Umbilical cord (tissue), 2 donors: ENCODE results near the gene CHMP1B. TPM values are rescaled to one million over a fixed set of nuclear protein-coding genes. Genes with fewer than 3 reads are reported as not detected.
"Not testable (repeated sequence)": the region's sequence is repeated elsewhere in the genome, so short reads cannot be mapped to it uniquely, and the experiment has no call there.

Source experiments
- DNase-seq: peaks from one replicate; pipeline ENCODE4 v3.0.0-alpha.2; 2015; ENCODE audit warnings: low spot score
- total RNA-seq: library from RNA; depleted of rRNA; stranded (reverse); fragments of >200 nt; gene quantifications from one replicate; pipeline ENCODE4 v1.2.3, GENCODE V29; 2014; ENCODE audit warnings: low replicate concordance; ENCODE audit not compliant: insufficient read depth

The CHMP1B gene
- total RNA-seq, 1 donor from 2014 or later = 46.7 TPM

DNA sequence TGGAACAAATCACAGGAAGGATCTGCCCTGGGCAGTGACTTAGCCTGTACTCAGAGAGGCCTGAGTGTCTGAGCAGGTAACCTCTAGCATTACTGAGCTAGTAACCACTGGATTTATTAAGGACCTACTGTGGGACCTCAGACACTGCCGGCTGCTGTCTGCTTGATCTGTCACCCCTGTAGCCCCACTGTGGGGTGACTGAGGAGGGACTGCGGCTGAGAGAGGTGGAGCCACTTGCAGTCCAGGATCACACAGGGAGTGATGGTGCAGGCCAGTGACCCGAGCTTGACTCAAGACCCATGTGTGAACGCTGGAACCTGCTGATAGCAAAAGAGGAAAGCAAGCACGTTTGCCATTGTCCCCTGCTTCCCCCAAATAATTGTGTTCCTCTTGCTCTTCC lies 15.6 kb downstream of the CHMP1B start:
- no peak for DNase-seq

DNA sequence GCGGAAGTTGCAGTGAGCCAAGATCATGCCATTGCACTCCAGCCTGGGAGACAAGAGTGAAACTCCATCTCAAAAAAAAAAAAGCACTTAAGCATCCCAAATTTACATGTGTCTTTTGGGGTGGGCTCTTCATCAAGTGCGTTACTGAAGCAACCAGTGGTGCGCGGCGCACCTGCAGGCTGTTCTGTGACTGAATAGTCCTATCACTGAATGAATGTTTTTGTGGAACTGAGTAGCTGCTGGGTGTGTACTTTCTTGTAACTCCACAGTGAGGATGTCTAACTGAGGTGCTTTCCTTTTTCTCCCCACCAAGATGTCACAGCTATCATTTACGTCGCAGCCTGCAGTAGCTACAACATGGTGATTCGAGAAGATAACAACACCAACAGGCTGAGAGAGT lies 17.0 kb downstream of the CHMP1B start:
- DNase-seq = no peak

DNA sequence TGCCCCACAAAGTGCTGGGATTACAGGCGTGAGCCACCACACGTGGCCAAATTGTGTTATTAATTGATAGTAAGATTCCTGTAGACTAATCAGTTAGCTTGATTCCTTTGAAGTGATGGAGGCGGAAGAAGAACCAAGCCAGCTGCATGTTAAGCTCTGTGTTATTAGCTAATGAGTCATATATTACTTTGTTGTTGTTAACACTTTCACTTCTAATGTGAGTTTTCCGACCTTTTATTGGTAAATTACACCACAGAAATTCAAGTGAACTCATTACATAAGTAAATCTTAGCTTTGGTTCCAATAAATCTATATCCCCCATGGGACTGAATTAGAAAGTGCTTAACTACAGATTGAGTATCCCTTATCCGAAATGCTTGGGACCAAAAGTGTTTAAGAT lies 20.3 kb downstream of the CHMP1B start:
- DNase-seq = no peak

DNA sequence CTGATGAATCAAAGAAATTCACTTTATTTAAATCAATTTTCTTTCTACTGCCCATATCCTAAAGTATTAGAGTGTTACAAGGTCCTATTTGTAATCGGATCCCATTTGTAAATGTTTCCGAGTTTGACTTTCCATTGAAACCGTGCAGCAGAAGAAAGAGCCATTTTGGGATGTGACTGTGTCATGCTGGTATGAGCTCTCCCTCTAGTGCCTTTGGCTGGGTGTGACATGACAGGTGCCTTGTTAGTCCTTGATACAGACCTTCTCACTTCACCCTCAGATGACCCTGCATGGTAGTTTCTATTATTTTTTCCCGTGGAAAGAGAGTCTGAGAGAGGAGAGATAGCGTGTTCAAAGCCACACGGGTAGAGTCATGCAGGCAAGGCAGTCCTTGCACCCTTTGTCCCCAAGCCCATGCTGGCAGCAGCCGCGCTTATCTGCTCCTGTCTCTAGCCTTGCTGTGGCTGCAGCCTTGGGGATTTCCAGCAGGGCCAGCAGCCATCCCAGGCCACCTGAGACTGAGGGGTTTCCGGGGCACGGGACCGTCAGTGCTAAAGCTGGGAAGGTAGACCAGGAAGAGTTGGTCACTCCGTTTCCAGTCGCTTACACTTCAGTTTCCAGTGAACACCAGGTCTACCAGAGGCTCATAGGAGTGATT lies 21.4 kb downstream of the CHMP1B start:
- DNase-seq = no peak

DNA sequence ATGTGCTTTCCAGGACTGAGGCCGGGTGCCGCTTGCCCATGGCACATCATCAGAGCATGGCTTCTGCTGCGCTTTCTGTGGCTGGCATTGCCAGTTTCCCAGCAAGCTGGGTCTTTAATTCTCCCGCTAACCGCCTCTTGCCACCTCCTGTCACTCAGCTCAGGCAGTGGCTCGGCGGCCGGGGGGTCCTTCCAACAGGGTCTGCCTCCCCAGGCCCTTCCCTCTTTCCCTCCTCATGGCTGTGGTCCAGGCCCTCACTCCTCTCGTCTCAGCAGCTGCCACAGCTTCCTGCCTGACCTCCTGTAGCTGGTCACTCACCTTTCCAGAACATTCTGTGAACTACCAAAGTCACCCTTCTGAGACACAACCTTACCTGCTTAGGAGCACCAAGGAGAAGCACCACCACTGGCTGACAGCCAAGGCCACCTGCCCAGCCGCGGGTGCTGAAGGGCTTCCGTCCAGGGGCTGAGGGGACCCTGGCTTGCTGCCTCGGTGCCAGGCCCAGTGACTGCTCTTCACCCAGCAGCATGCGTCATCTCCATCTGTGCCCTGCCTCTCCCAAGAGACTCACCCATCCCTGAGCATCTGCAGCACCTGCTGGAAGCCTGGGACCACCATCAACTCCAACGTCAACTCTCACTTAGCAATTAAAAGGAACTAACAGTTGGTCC lies 22.6 kb downstream of the CHMP1B start:
- no peak for DNase-seq

- no peak for DNase-seq
Observed at GRCh38 chr18:11874676-11875075, 23.5 kb downstream of the CHMP1B start.

DNA sequence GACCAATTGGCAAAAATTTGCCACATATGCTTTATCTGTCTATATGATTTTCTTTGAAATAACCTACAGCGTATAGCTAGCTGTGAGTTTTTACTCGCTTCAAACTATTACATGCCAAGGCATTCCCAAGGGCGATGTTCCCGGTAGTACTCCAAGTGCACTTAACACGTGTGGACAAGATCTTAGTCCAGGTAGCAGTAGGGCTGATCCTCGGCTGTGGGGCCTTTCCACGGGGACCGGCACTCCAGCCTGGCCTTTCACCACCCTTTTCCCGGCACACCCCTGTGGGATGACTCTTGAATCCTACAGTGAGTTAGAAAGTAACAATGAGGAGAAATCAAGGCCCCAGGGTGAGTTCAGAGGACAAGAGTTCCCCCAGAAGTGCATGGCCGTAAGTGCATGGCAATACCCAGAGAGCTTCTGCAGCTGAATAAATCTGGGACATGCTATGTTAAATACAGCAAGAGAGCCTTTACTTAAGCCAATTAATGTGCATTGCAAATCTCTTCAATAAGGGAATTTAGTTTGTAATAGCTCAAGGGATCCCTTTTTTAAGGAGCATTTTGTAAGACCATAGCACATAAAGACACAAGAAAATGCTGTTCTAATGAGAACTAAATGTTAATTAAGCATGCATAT lies 26.4 kb downstream of the CHMP1B start:
- no peak for DNase-seq

DNA sequence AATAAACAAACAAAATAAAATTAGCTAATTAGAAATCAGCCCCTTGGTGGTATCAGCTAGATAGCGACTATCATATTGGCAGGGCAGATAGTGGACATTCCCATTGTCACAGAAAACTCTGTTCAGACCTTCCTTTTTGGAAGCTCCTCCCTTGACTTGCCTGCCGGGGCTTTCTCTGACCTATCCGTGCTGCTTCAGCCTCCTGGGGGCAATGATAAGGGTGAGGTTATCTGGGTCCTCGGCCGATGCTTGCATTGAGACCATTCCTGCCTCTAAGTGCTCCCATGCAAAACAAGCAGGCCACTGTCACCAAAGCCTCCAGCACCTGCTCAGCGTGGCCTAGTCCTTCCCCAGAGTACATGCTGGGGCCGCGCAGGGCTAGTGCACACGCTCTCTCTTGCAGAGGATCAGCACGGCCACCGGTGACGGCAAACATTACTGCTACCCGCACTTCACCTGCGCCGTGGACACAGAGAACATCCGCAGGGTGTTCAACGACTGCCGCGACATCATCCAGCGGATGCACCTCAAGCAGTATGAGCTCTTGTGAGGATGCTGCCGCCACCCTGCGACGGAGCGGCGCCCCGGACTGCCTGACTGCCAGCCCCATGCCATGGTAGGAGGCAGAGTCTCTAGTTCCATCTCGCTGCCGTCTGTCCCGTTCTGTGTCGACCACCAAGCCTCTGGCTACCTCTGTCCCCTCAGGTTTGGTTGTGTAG lies 29.5 kb downstream of the CHMP1B start:
- DNase-seq = no peak

DNA sequence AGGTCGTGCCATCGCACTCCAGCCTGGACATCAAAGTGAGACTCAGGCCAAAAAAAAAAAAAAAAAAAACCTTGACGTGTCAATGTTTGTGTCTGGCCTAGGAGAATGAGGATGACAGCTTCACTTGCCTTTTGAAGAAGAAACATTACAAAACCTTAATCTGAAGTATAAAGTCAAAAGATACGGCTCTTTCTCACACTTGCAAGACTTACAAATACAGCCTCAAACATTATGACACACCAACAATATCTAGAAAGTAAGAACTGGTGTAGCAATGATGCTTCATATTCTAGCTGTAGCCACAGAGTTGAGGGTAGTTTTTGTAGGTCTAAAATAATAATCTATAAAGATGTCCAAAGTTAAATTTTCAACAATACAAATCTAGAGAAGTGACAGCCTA lies 31.4 kb downstream of the CHMP1B start:
- no peak for DNase-seq

GRCh38 chr18:11883153-11883552 lies 31.9 kb downstream of the CHMP1B start:
- peak; percentile 2 for DNase-seq

DNA sequence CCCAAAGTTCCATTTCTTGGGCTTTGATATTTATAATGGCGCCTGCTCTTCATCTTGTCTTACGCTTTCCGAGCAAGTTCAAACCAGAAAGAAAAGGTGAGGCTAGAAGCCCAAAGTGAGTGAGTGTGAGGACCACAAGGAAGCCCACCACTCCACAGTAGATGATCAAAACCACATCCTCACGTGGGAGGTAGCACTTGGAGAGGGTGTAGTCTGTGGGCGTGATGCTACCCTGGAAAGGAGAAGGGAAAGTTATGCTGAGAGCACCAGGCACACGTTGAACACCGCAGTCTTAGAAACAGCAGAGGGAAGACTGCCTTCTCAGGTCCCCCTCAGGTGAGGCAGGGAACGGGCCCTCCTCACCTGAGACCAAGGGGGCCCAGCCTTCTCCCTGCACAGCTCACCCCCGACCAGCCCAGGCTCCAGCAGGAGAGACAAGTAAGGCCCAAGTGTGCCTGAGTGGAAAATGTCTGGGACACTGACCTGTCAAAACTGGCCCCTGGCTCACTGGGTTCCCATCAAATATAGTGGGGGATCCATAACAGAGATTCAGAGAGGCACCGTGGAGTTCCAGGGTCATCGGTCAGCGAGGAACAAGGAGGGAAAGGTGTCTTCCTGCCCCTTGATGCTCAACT lies 33.3 kb downstream of the CHMP1B start:
- no peak for DNase-seq

DNA sequence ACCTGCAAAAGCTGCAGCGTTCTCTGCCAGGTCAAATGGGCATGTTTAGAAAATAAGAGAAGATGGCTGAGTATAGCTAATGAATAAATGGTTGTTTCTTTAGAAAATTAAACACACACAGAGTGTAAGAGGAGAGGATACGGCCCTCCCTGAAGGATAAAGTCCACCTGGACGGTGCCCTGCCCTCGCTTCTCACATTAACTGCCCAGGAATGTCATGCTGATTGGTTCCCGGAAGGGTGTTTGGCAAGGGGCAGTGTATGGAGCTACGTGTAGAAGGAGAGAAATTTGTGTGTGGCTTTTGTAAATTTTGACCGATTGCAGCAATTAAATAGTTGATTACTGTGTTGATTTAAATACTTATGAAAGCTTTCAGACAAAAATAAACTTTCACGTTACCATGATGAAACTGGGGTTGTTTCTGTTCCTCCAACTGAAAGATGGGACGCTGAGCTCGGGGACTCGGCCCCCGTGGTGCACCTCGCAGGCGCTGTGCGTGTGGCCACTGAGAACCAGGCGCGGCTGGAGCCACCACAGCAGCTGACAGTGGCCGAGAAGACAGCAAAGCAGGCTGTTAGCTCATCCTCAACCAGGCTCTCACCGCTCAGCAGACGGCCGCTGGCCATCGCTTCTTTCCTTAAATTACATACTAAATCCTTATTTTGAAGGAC lies 34.2 kb downstream of the CHMP1B start:
- no peak for DNase-seq

DNA sequence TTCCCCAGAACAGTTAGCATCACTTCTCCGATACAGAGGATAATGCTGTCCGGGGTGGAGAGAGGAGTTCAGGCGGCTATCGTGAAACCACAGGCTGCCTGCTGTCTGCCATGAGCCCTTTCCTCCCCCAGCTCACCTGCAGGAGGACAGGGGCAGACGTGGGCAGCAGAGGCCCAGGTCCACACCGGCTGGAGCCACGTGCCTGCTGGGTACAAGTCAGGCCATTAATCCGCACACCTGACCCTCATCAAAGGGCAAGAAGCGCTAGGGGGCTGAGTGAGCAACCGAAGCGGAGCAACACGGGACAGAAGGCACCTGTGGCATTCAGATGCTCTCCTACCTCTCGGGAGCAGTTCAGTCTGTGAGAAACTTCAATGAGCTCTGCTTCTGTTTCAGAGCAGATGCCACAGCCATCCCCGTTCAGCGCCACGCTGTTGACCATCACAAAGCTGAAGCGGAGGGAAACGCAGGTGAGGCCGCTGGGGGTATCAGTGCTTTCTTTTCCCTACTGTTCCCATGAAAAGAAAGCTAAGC lies 35.4 kb downstream of the CHMP1B start:
- DNase-seq = no peak

- DNase-seq = peak; percentile 43
Observed at GRCh38 chr18:11887328-11888128, 36.3 kb downstream of the CHMP1B start.

GRCh38 chr18:11888726-11889125 lies 37.5 kb downstream of the CHMP1B start:
- no peak for DNase-seq

DNA sequence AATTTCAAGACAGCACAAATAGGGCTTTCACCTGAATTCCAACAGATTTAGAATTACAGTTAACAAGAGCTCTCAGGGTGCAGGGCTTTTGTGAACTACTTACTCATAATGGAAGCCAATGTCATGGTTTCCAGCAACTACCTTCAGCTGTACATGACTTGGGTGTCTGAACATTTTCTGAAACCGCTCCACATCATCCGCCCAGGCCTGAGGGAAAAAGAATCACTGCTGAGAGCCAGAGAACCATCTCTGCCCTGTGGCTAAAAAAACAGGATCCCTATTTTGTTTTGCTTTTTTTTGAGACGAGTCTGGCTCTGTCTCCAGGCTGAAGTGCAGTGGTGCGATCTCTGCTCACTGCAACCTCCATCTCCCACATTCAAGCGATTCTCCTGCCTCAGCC lies 38.1 kb downstream of the CHMP1B start:
- no peak for DNase-seq

DNA sequence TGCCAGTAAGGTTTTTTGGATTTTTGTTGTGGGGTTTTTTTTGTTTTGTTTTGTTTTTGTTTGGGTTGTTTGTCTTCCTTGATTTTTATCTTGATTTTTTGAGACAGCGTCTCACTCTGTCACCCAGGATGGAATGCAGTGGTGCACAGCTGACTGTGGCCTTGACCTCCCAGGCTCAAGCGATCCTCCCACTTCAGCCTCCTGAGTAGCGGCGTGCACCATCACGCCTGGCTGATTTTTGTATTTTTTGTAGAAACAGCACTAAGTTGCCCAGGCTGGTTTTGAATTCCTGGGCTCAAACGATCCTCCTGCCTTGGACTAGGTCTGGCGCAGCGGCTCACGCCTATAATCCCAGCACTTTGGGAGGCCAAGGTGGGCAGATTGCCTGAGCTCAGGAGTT lies 40.5 kb downstream of the CHMP1B start:
- no peak for DNase-seq

GRCh38 chr18:11892438-11892837 lies 41.2 kb downstream of the CHMP1B start:
- not testable (repeated sequence) for DNase-seq

GRCh38 chr18:11897781-11898180 lies 46.6 kb downstream of the CHMP1B start:
- DNase-seq = no peak

GRCh38 chr18:11899063-11899462 lies 47.9 kb downstream of the CHMP1B start:
- DNase-seq = no peak
